DND-41 (cell line): ENCODE results near the gene CSAD.

Experiments used
- CTCF ChIP-seq: IDR thresholded peaks from 2 replicates; pipeline ENCODE4 v1.5.1; 2012; ENCODE audit warnings: borderline replicate concordance, low read length, moderate library complexity, mild to moderate bottlenecking; ENCODE audit not compliant: poor library complexity, severe bottlenecking; ENCODE audit errors: extremely low read depth
- EZH2 ChIP-seq: IDR thresholded peaks from 3 replicates; pipeline ENCODE4 v1.6.1; 2012; ENCODE audit warnings: borderline replicate concordance, low read depth, mild to moderate bottlenecking, moderate library complexity, low read length, inconsistent platforms; ENCODE audit not compliant: severe bottlenecking

DNA sequence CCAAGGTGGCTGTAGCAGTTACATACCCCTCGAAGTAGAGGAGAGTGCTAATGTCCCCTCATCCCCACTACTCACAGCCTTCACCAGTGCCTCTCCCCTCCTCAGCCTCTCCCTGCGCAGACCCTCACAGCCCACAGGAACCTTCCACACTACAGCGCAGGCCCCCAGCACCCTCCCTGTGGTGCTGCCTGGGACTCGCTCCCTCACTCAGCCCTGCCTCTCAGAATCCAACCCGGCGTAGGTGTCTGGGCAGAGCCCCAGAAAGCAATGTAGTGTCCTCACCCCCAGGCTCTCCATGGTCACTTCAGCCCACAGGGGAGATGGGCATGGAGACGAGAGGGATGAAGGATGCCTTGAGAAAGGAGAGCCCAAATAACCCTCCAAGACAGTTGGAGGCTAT lies 11.1 kb downstream of the CSAD start:
- TF ChIP-seq EZH2 = no peak
- no peak for TF ChIP-seq CTCF
